NCI-H1436 treated with DMSO at 0.1 percent for 48 hours (cell line): ENCODE results near the gene LENEP.

ENCODE experiments used
- DNase-seq: peaks from one replicate; lab custom pipeline; 2025; lab: John Stamatoyannopoulos, UW

LENEP gene

GRCh38 chr1:155011437-155012025, 18.1 kb downstream of the LENEP start:
- DNase-seq, result no peak

GRCh38 chr1:155012026-155012546, 18.7 kb downstream of the LENEP start:
- peak; percentile 47 for DNase-seq

- no peak for DNase-seq
These were observed 19.6 kb downstream of the LENEP start for GRCh38 chr1:155012776-155013602.

- no peak for DNase-seq
These were observed 20.2 kb downstream of the LENEP start for GRCh38 chr1:155013632-155014031.

- no peak for DNase-seq
These were observed 21.5 kb downstream of the LENEP start for GRCh38 chr1:155014709-155015508.

- no peak for DNase-seq
These were observed 22.3 kb downstream of the LENEP start for GRCh38 chr1:155015527-155016230.

GRCh38 chr1:155016231-155016831, 22.9 kb downstream of the LENEP start:
- DNase-seq, result no peak

GRCh38 chr1:155017041-155017945, 23.9 kb downstream of the LENEP start:
- peak; percentile 63 for DNase-seq

- no peak for DNase-seq
These were observed 24.5 kb downstream of the LENEP start for GRCh38 chr1:155017946-155018316.

- no peak for DNase-seq
These were observed 25.4 kb downstream of the LENEP start for GRCh38 chr1:155018617-155019348.

- DNase-seq, result no peak
These were observed 26.2 kb downstream of the LENEP start for GRCh38 chr1:155019377-155020245.

GRCh38 chr1:155022136-155022926, 28.9 kb downstream of the LENEP start:
- DNase-seq, result no peak

GRCh38 chr1:155022927-155023236, 29.5 kb downstream of the LENEP start:
- no peak for DNase-seq

- DNase-seq, result no peak
These were observed 30.2 kb downstream of the LENEP start for GRCh38 chr1:155023627-155024026.

- DNase-seq, result no peak
These were observed 30.9 kb downstream of the LENEP start for GRCh38 chr1:155024315-155024714.

GRCh38 chr1:155026154-155026553, 32.8 kb downstream of the LENEP start:
- no peak for DNase-seq

GRCh38 chr1:155026588-155026987, 33.2 kb downstream of the LENEP start:
- DNase-seq, result no peak
